MG63 (cell line): ENCODE measurements around the gene ETFDH. TPM values are rescaled to one million over a fixed set of nuclear protein-coding genes. Genes with fewer than 3 reads are reported as not detected.

Experiments
- total RNA-seq: library from RNA; depleted of rRNA; stranded (reverse); fragments of >200 nt; shearing (Covaris generic); gene quantifications from 2 replicates; pipeline ENCODE4 v1.2.3, GENCODE V29; 2014; ENCODE audit warnings: low replicate concordance; rRNA removed

Gene ETFDH
- total RNA-seq, 1 experiment from 2014 or later, result 117 TPM

Other genes starting within 250 kb of the ETFDH start
- gene RXFP1, start 150.4 kb upstream of the ETFDH start, total RNA-seq, result not detected in 2 replicates
- gene C4orf46, start 409 bp upstream of the ETFDH start, total RNA-seq, result 96.1 and 152 TPM in 2 replicates
- gene PPID, start 51.1 kb downstream of the ETFDH start, total RNA-seq, result 125 and 212 TPM in 2 replicates
- gene FNIP2, start 96.7 kb downstream of the ETFDH start, total RNA-seq, result 7.7 and 11.1 TPM in 2 replicates